ENCODE data around the gene GPR156. TPM values are rescaled to one million over a fixed set of nuclear protein-coding genes. Genes with fewer than 3 reads are reported as not detected.

The GPR156 gene
- total RNA-seq, 1 donor from 2014 or later: 1.5 TPM

GRCh38 chr3:120202363-120202762 is 82.7 kb downstream of the GPR156 start:
- Mint-ChIP-seq H3K4me3 (no peak overlapping the region), H3K4me1 (ENCODE audit: unreplicated experiment) (peaks cover 8% of the 10 kb centered on the region), H3K27me3 (no peaks in the 10 kb centered on the region), H3K9me3 (no peaks in the 10 kb centered on the region), H3K36me3 (no peaks in the 10 kb centered on the region), H3K27ac (no peak overlapping the region)
- no peak for DNase-seq (ENCODE audit: extremely low spot score, unreplicated experiment)
- TF ChIP-seq, protein P1, sequence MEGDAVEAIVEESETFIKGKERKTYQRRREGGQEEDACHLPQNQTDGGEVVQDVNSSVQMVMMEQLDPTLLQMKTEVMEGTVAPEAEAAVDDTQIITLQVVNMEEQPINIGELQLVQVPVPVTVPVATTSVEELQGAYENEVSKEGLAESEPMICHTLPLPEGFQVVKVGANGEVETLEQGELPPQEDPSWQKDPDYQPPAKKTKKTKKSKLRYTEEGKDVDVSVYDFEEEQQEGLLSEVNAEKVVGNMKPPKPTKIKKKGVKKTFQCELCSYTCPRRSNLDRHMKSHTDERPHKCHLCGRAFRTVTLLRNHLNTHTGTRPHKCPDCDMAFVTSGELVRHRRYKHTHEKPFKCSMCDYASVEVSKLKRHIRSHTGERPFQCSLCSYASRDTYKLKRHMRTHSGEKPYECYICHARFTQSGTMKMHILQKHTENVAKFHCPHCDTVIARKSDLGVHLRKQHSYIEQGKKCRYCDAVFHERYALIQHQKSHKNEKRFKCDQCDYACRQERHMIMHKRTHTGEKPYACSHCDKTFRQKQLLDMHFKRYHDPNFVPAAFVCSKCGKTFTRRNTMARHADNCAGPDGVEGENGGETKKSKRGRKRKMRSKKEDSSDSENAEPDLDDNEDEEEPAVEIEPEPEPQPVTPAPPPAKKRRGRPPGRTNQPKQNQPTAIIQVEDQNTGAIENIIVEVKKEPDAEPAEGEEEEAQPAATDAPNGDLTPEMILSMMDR (conservative IDR thresholded peaks at IDR 0.05): no peak

GRCh38 chr3:120200493-120201235 is 84.4 kb downstream of the GPR156 start:
- TF ChIP-seq, protein P1 (conservative IDR thresholded peaks at IDR 0.05): no peak
- peak overlapping the region; percentile 25 for H3K27ac Mint-ChIP-seq
- no peaks in the 10 kb centered on the region for H3K27me3 Mint-ChIP-seq
- H3K9me3 Mint-ChIP-seq: no peaks in the 10 kb centered on the region
- H3K4me1 Mint-ChIP-seq (ENCODE audit: unreplicated experiment): peaks cover 13% of the 10 kb centered on the region
- H3K4me3 Mint-ChIP-seq: no peak overlapping the region
- DNase-seq (ENCODE audit: extremely low spot score, unreplicated experiment): no peak
- no peaks in the 10 kb centered on the region for H3K36me3 Mint-ChIP-seq

DNA sequence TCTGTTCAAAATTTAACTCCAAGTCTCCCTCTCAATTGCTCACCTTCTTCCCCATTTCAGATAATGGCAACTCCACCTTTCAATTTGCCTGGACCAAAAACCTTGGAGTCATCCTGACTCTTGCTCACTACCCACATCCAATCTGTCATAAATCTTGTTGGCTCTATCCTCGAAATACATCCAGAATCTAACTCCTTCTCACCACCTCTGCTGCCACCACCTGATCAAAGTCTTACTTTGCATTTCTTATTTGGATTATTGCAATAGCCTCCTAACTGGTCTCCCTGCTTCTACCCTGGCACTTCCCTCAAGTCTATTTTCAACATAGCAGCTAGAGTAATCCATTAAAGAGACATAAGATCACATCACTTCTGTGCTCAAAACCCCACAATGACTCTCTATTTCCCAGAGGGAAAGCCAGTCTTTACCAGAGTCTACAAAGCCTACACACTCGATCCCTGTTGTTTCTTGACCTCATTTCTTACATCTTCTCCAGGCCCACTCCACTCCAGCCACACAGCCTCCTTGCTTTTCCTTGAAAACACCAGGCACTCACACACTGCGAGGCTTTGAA is 86.6 kb downstream of the GPR156 start:
- Mint-ChIP-seq H3K27me3 (no peaks in the 10 kb centered on the region), H3K9me3 (no peaks in the 10 kb centered on the region), H3K4me1 (ENCODE audit: unreplicated experiment) (peaks cover 13% of the 10 kb centered on the region), H3K36me3 (no peaks in the 10 kb centered on the region), H3K4me3 (no peak overlapping the region), H3K27ac (no peak overlapping the region)
- no peak for DNase-seq (ENCODE audit: extremely low spot score, unreplicated experiment)
- TF ChIP-seq, protein P1 (conservative IDR thresholded peaks at IDR 0.05): no peak

DNA sequence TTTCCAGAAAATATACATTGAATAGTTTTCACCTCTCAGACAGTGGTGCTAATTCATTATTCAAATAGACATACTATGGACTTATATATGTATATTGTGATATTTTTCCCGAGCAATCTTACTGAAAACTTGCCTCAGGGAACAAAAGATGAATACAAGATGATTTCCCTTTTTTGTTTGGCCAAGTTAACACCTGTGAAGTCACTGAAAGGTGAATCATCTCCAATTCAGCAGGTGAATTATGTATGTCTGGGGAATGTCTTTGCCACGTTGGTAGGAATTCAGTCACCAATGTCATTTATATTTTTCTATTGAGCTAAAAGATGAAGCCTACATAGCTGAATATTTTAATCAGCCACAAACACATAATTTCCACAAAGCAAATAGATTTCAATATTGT is 88.2 kb downstream of the GPR156 start:
- DNase-seq (ENCODE audit: extremely low spot score, unreplicated experiment): no peak
- Mint-ChIP-seq H3K27me3 (no peaks in the 10 kb centered on the region), H3K36me3 (no peaks in the 10 kb centered on the region), H3K4me3 (no peak overlapping the region), H3K27ac (no peak overlapping the region), H3K4me1 (ENCODE audit: unreplicated experiment) (peaks cover 13% of the 10 kb centered on the region), H3K9me3 (peaks cover 4% of the 10 kb centered on the region)
- TF ChIP-seq, protein P1 (conservative IDR thresholded peaks at IDR 0.05): no peak

DNA sequence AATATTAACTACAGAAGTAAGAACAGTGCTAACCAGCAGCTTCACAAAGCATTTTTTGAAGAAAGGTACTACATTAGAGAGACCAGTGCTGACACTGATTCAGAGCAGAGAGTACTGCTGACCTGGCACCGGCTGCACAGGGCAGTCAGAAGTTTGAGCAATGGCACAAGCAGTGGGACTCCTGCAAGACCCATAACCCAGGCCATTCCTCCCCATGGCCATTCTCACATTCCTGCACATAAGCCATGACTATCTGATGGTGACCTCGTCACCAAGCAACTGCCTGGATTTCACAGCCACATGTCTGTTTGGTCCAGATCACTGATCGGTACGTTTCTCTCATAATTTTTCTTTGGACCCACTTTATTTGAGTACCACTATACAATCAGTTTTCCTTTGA is 88.7 kb downstream of the GPR156 start:
- no peak overlapping the region for H3K27ac Mint-ChIP-seq
- DNase-seq (ENCODE audit: extremely low spot score, unreplicated experiment): no peak
- peaks cover 13% of the 10 kb centered on the region for H3K4me1 Mint-ChIP-seq (ENCODE audit: unreplicated experiment)

More for the DNA sequence above, 88.7 kb downstream of the GPR156 start:
- H3K27me3 Mint-ChIP-seq: no peaks in the 10 kb centered on the region
- TF ChIP-seq, protein P1 (conservative IDR thresholded peaks at IDR 0.05): no peak
- H3K9me3 Mint-ChIP-seq: peaks cover 4% of the 10 kb centered on the region
- no peaks in the 10 kb centered on the region for H3K36me3 Mint-ChIP-seq
- no peak overlapping the region for H3K4me3 Mint-ChIP-seq

Data from type B pancreatic cell (in vitro differentiated cells).